GM18526 (cell line): ENCODE measurements around the gene MOBP.

Source experiments
- POLR2A ChIP-seq: IDR thresholded peaks from 3 replicates; pipeline ENCODE4 v1.6.1; 2011; ENCODE audit not compliant: insufficient read length; ENCODE audit errors: extremely low read depth

Gene MOBP

DNA sequence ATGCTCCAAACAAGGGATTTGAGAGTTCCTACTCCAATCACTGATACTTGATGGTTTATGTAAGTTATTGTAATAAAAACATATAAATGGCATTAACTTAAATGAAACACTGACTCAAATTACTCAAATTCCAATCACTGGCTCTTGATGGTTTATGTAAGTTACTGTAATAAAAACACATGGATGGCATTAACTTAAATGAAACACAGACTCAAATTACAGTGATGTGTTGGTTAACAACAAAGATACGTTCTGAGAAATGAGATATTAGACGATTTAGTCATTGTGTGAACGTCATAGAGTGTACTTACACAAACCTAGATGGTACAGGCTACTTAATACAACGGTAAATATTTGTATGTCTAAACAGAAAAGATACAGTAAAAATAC is 6.6 kb downstream of the MOBP start:
- TF ChIP-seq POLR2A, result no peak

DNA sequence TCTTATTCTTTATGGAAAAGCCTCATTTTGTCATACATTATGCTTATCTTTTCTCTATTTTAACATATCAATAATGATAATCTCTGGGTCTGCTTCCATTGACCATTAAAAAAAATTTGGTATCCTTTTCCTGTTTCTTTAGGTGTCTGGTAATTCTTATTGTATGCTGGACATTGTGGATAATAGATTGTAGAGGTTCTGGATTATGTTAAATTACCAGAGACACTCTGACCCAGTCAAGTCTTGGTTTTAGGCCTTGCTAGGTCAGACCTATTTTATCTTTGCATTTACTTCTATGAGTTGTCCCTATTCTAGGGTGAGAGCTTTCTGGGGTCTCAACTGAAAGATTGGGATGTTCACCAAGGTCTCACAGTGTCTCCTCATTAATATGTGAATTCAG is 9.3 kb downstream of the MOBP start:
- TF ChIP-seq POLR2A, result no peak

- TF ChIP-seq POLR2A, result no peak
Observed at GRCh38 chr3:39478226-39478625, 10.7 kb downstream of the MOBP start.

- no peak for TF ChIP-seq POLR2A
Observed at GRCh38 chr3:39479701-39480414, 12.4 kb downstream of the MOBP start.

- TF ChIP-seq POLR2A, result no peak
Observed at GRCh38 chr3:39485547-39485946, 18.1 kb downstream of the MOBP start.

- no peak for TF ChIP-seq POLR2A
Observed at GRCh38 chr3:39491014-39491413, 23.5 kb downstream of the MOBP start.

GRCh38 chr3:39491733-39492350 is 24.4 kb downstream of the MOBP start:
- TF ChIP-seq POLR2A, result no peak

DNA sequence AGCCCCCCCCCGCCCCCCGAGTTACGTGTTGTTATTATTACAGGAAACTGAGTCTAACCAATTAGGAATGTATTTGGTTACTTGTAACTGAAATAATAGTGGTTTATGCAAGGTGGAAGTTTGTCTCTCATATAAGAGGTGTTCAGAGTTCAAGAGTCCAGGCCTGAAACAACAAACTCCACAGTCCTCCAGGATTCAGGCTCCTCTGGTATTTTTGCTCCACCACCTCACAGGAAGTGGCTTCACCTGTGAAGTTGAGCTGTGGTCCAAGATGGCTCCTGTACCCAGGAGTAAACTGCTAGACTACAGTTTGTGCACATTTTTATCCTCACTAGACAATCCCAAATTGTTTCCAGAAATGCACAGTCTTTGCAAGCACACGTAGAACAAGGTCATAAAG is 27.3 kb downstream of the MOBP start:
- TF ChIP-seq POLR2A, result no peak

- no peak for TF ChIP-seq POLR2A
Observed at GRCh38 chr3:39497753-39498152, 30.3 kb downstream of the MOBP start.

DNA sequence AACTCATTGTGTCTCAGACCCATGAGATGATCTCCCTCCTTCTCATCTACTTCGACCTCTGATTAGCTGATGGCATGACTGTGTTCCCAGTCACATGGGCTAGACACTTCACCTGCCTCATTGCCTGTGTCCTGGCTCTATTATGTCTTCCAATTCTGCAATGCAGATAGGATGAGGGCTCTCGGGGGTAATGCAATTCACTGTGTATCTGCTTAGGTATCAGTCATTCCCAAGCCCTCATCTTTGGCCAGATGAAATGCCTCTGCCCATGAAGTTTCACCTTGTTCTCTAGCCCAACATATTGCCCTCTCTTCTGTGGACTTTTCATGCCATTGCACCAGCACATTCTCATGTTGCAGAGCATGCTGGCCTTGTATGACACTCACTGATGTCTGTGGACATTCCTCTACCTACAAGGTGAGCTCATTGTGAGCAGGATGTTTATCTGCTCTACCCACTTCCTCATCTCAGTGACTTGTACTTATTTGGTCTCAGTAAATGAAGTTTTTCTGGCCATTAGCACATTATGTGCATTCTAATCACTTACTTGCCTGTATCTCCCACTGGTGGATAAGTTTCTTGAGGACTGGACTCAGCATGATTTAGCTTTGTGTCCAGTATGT is 32.3 kb downstream of the MOBP start:
- no peak for TF ChIP-seq POLR2A

DNA sequence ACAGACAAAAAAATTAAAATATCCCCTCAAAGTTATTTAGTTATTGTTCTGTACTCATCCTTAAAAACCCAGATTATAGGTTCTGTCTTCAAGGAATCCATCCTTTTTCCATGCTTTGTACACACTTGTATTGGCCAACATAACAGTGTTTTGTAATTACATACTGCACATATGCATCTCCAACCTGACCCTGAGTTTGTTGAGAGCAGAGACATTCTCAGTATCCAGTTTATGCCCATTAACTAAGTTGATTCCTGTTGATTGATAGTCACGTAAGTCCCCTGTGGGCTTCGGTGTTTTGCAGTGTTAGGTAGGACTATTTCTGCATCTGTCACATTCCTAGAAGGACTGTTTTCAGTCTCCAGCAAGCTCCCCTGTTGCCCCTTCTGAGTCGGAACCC is 33.6 kb downstream of the MOBP start:
- no peak for TF ChIP-seq POLR2A

GRCh38 chr3:39501968-39502837 is 34.7 kb downstream of the MOBP start:
- no peak for TF ChIP-seq POLR2A

- no peak for TF ChIP-seq POLR2A
Observed at GRCh38 chr3:39502838-39503145, 35.3 kb downstream of the MOBP start.

- no peak for TF ChIP-seq POLR2A
Observed at GRCh38 chr3:39505866-39506742, 38.6 kb downstream of the MOBP start.

GRCh38 chr3:39506863-39507262 is 39.4 kb downstream of the MOBP start:
- no peak for TF ChIP-seq POLR2A
